B cell (primary cell): ENCODE results near the gene SREBF1. TPM values are rescaled to one million over a fixed set of nuclear protein-coding genes. Genes with fewer than 3 reads are reported as not detected.

Source experiments
- ATAC-seq: fragments of 200-7000 bp; cut with Tn5 transposase; one replicate; pipeline ENCODE4 v1.10.0; 2021; ENCODE audit warnings: low read depth, mild to moderate bottlenecking, moderate number of reproducible peaks, moderate library complexity
- CTCF ChIA-PET: fragments of 350-600 bp; sonication (Branson Sonifier 250); formaldehyde crosslinking; loops from one replicate; lab custom pipeline; 2021; ENCODE audit warnings: antibody characterized with exemption, inconsistent platforms; lab: Charles Lee
- POLR2A ChIA-PET: fragments of 350-600 bp; sonication (Branson Sonifier 250); formaldehyde crosslinking; loops from one replicate; lab custom pipeline; 2021; ENCODE audit warnings: antibody characterized with exemption; lab: Charles Lee
- DNase-seq: peaks from one replicate; pipeline ENCODE4 v3.0.0; 2013
- H2AFZ ChIP-seq: 2 replicates; pipeline ENCODE4 v1.6.1; 2012; ENCODE audit warnings: mild to moderate bottlenecking, low read depth, low read length; ENCODE audit not compliant: insufficient read depth, poor library complexity, severe bottlenecking
- H3K27ac ChIP-seq, 2 donors: 1 replicate in 1 of 2; 2 replicates in 1 of 2; pipeline ENCODE4 v1.5.1; 2012 to 2013; ENCODE audit warnings: low read length in 2 of 2, mild to moderate bottlenecking in 2 of 2, moderate library complexity in 1 of 2
- H3K27me3 ChIP-seq, 4 experiments: fragments of 200-600 bp in 1 of 4; sonication (generic) in 1 of 4; replicated peaks in 1 of 4; 1 replicate in 2 of 4; 2 replicates in 2 of 4; pipeline versions ENCODE4 v1.6.1 to v1.7.0; 2013 to 2016; ENCODE audit warnings: low read length in 3 of 4, mild to moderate bottlenecking in 2 of 4, mixed read lengths in 1 of 4, moderate library complexity in 1 of 4; ENCODE audit not compliant: insufficient read depth in 4 of 4, control insufficient read depth in 3 of 4; ENCODE audit errors: control extremely low read depth in 1 of 4
- H3K36me3 ChIP-seq, 2 experiments: replicated peaks in 1 of 2; 1 replicate in 1 of 2; 2 replicates in 1 of 2; pipeline versions ENCODE4 v1.6.1 to v1.7.1; 2013; ENCODE audit warnings: low read length in 1 of 2; ENCODE audit not compliant: insufficient read depth in 2 of 2, control insufficient read depth in 1 of 2; ENCODE audit errors: control extremely low read depth in 1 of 2, extremely low read depth in 1 of 2
- H3K4me1 ChIP-seq, 2 donors: fragments of 200-600 bp in 1 of 2; sonication (generic) in 1 of 2; 1 replicate in 1 of 2; 2 replicates in 1 of 2; pipeline versions ENCODE4 v1.5.1 to v1.6.1; 2013 to 2017; ENCODE audit warnings: low read length in 2 of 2; ENCODE audit not compliant: control insufficient read depth in 2 of 2, insufficient read depth in 2 of 2
- H3K4me2 ChIP-seq: replicated peaks from 2 replicates; pipeline ENCODE3; 2012; ENCODE audit warnings: mild to moderate bottlenecking, low read depth, low read length; ENCODE audit not compliant: poor library complexity, severe bottlenecking
- H3K4me3 ChIP-seq, 5 experiments: fragments of 200-600 bp in 1 of 5; sonication (generic) in 1 of 5; 1 replicate in 3 of 5; 2 replicates in 2 of 5; pipeline versions ENCODE4 v1.5.1 to v1.7.0; 2011 to 2016; ENCODE audit warnings: low read length in 4 of 5, mild to moderate bottlenecking in 4 of 5, low read depth in 2 of 5, control low read depth in 1 of 5, moderate library complexity in 1 of 5; ENCODE audit not compliant: insufficient read depth in 1 of 5; ENCODE audit errors: control extremely low read depth in 1 of 5, extremely low read depth in 1 of 5
- H3K79me2 ChIP-seq: fragments of 200-600 bp; sonication (generic); one replicate; pipeline ENCODE4 v1.6.0; 2016; ENCODE audit warnings: low read length; ENCODE audit not compliant: control insufficient read depth, insufficient read depth
- H3K9ac ChIP-seq: fragments of 200-600 bp; sonication (generic); 2 replicates; pipeline ENCODE4 v1.6.1; 2017; ENCODE audit warnings: mild to moderate bottlenecking, low read length, moderate library complexity
- H3K9me3 ChIP-seq, 3 donors: one replicate each; pipeline versions ENCODE4 v1.6.1 to v1.7.1; 2013; ENCODE audit warnings: low read length in 2 of 3; ENCODE audit not compliant: control insufficient read depth in 2 of 3, insufficient read depth in 1 of 3; ENCODE audit errors: control extremely low read depth in 1 of 3
- H4K20me1 ChIP-seq: 2 replicates; pipeline ENCODE4 v1.6.0; 2012; ENCODE audit warnings: mild to moderate bottlenecking, low read length; ENCODE audit not compliant: insufficient read depth, control insufficient read depth, poor library complexity, severe bottlenecking
- H3K27ac Mint-ChIP-seq: one replicate; pipeline ENCODE4 v1.8.0; 2021; ENCODE audit warnings: mixed read lengths
- H3K27me3 Mint-ChIP-seq: one replicate; pipeline ENCODE4 v1.8.0; 2021; ENCODE audit warnings: mixed read lengths
- H3K4me1 Mint-ChIP-seq: one replicate; pipeline ENCODE4 v1.8.0; 2021; ENCODE audit warnings: mixed read lengths
- H3K4me3 Mint-ChIP-seq: one replicate; pipeline ENCODE4 v1.8.0; 2021; ENCODE audit warnings: mixed read lengths
- H3K9me3 Mint-ChIP-seq: one replicate; pipeline ENCODE4 v1.8.0; 2022; ENCODE audit warnings: mixed read lengths; ENCODE audit not compliant: insufficient read depth
- CTCF ChIP-seq: fragments of 200-600 bp; IDR thresholded peaks from one replicate; pipeline ENCODE4 v1.8.0; 2022; ENCODE audit warnings: antibody characterized with exemption, mild to moderate bottlenecking
- EZH2 ChIP-seq: IDR thresholded peaks from 2 replicates; pipeline ENCODE4 v1.6.1; 2012; ENCODE audit warnings: borderline replicate concordance, low read depth, mild to moderate bottlenecking, moderate library complexity, low read length; ENCODE audit not compliant: insufficient read depth, poor library complexity, severe bottlenecking
- WGBS: methylation state at CpG from one replicate; pipeline ENCODE4 v1.1.5; 2013; ENCODE audit warnings: missing lambda C conversion rate; ENCODE audit not compliant: insufficient coverage; 5-methylcytosine and 5-hydroxymethylcytosine counted together
- intact Hi-C: fragments of 100-400 bp; cut with micrococcal nuclease; formaldehyde crosslinking; loops from one replicate; pipeline ENCODE4 v1.10.0; 2022
- polyA plus RNA-seq: library from polyadenylated mRNA; depleted of rRNA; stranded (reverse); fragments of >200 nt; gene quantifications from 2 replicates; pipeline ENCODE4 v1.2.3, GENCODE V29; 2012
- total RNA-seq, 2 donors: library from RNA; stranded (reverse); fragments of 120-200 nt in 1 of 2; gene quantifications; 1 replicate in 1 of 2; 2 replicates in 1 of 2; pipeline versions ENCODE4 v1.2.3 to v1.2.4, GENCODE V29; 2013 to 2022

The SREBF1 gene
- total and polyA plus RNA-seq, 2 donors (not counting 1 experiment from before 2014, with no cell fraction given), result 21.6 to 34.9 TPM

- Histone ChIP-seq H4K20me1 (peaks cover 78% of the 10 kb centered on the region), H3K27me3 (peaks cover 0 to 16% (median 3%) of the 10 kb centered on the region in 4 experiments), H3K9me3 (peaks cover 0 to 4% (median 0%) of the 10 kb centered on the region in 3 donors), H3K27ac (no peak overlapping the region), H3K36me3 (no peaks in the 10 kb centered on the region), H2AFZ (no peak overlapping the region), H3K4me2 (peak overlapping the region; percentile 98), H3K9ac (no peak overlapping the region), H3K4me1 (peaks cover 27 to 37% of the 10 kb centered on the region in 2 donors), H3K4me3 (no peak overlapping the region), H3K79me2 (peaks cover 10% of the 10 kb centered on the region)
- POLR2A ChIA-PET, result interaction anchor here (0.6 kb wide), 1 partner anchor 66 kb away, joined by 3 read pairs; no protein-coding TSS in a partner anchor
- DNase-seq (no peak), ATAC-seq (no peak)
- Mint-ChIP-seq H3K9me3 (no peaks in the 10 kb centered on the region), H3K27me3 (peaks cover 5% of the 10 kb centered on the region), H3K27ac (no peak overlapping the region), H3K4me1 (peaks cover 27% of the 10 kb centered on the region), H3K4me3 (peak overlapping the region; percentile 76)
- intact Hi-C loops, result loop anchor here (5.0 kb wide), 1 partner anchor 54 kb away; no protein-coding TSS in a partner anchor
- CTCF ChIA-PET, result interaction anchor here (1.0 kb wide), 1 partner anchor 85 kb away, joined by 3 read pairs; no protein-coding TSS in a partner anchor
- TF ChIP-seq EZH2, result no peak
- TF ChIP-seq CTCF, result no peak
- WGBS, result 42% methylated on average over 9 of the region's 11 CpGs
These were observed 55.7 kb downstream of the SREBF1 start for GRCh38 chr17:17780922-17781590.

- H2AFZ ChIP-seq, result no peak overlapping the region
- Mint-ChIP-seq H3K27ac (no peak overlapping the region), H3K4me1 (peaks cover 13% of the 10 kb centered on the region), H3K9me3 (no peaks in the 10 kb centered on the region), H3K4me3 (no peak overlapping the region), H3K27me3 (peaks cover 5% of the 10 kb centered on the region)
- TF ChIP-seq EZH2 (no peak), CTCF (no peak)
- no peak overlapping the region for H3K4me2 ChIP-seq
- WGBS, result 92% methylated on average over 16 of the region's 16 CpGs
- peaks cover 59% of the 10 kb centered on the region for H4K20me1 ChIP-seq
- ATAC-seq (no peak), DNase-seq (no peak)
- intact Hi-C loops, result no loop called here
- no peak overlapping the region for H3K9ac ChIP-seq
- peaks cover 16 to 24% of the 10 kb centered on the region in 2 donors for H3K4me1 ChIP-seq
- peaks cover 0 to 16% (median 3%) of the 10 kb centered on the region in 4 experiments for H3K27me3 ChIP-seq
- ChIA-PET POLR2A (no interaction called here), CTCF (no interaction called here)
- peaks cover 5% of the 10 kb centered on the region for H3K79me2 ChIP-seq
- H3K27ac ChIP-seq, result no peak overlapping the region
- no peak overlapping the region for H3K4me3 ChIP-seq
- H3K9me3 ChIP-seq, result peaks cover 0 to 4% (median 0%) of the 10 kb centered on the region in 3 donors
- H3K36me3 ChIP-seq, result no peaks in the 10 kb centered on the region
These were observed 57.7 kb downstream of the SREBF1 start for GRCh38 chr17:17779015-17779611.
